Measurements from ENCODE around the gene ATF1. TPM values are rescaled to one million over a fixed set of nuclear protein-coding genes. Genes with fewer than 3 reads are reported as not detected.

Gene ATF1
- 41.0 and 47.0 TPM in 2 replicates for total RNA-seq

GRCh38 chr12:50763639-50764285 lies at the start of gene ATF1:
TSS of gene ATF1 (plus strand) at chr12:50764101. CDS start at chr12:50780146, 16,045 bp downstream.
- intact Hi-C loops (cut with micrococcal nuclease): loop anchor here (1.0 to 10.0 kb wide), 7 partner anchors 215 to 1019 kb away; partner anchors contain the start of genes LARP4, POU6F1, TFCP2 and TMBIM6

- intact Hi-C loops (cut with micrococcal nuclease): no loop called here
Measured at GRCh38 chr12:50715174-50715573, 48.7 kb upstream of the ATF1 start.

GRCh38 chr12:50718760-50719159 lies 45.1 kb upstream of the ATF1 start:
- intact Hi-C loops (cut with micrococcal nuclease): no loop called here

GRCh38 chr12:50720085-50720484 lies 43.8 kb upstream of the ATF1 start:
- intact Hi-C loops (cut with micrococcal nuclease): no loop called here

GRCh38 chr12:50720501-50720900 lies 43.4 kb upstream of the ATF1 start:
- intact Hi-C loops (cut with micrococcal nuclease): no loop called here

GRCh38 chr12:50723865-50724264 lies 40.0 kb upstream of the ATF1 start:
- intact Hi-C loops (cut with micrococcal nuclease): no loop called here

- intact Hi-C loops (cut with micrococcal nuclease): no loop called here
Measured at GRCh38 chr12:50725011-50725942, 38.6 kb upstream of the ATF1 start.

- intact Hi-C loops (cut with micrococcal nuclease): no loop called here
Measured at GRCh38 chr12:50727466-50727865, 36.4 kb upstream of the ATF1 start.

GRCh38 chr12:50728417-50728816 lies 35.5 kb upstream of the ATF1 start:
- intact Hi-C loops (cut with micrococcal nuclease): no loop called here

GRCh38 chr12:50728841-50729240 lies 35.1 kb upstream of the ATF1 start:
- intact Hi-C loops (cut with micrococcal nuclease): no loop called here

GRCh38 chr12:50732591-50732990 lies 31.3 kb upstream of the ATF1 start:
- intact Hi-C loops (cut with micrococcal nuclease): no loop called here

GRCh38 chr12:50733706-50734105 lies 30.2 kb upstream of the ATF1 start:
- intact Hi-C loops (cut with micrococcal nuclease): loop anchor here (1.0 kb wide), 1 partner anchor 228 kb away; no protein-coding TSS in a partner anchor

GRCh38 chr12:50734409-50735263 lies 29.3 kb upstream of the ATF1 start:
- intact Hi-C loops (cut with micrococcal nuclease): loop anchor here (1.0 kb wide), 1 partner anchor 229 kb away; no protein-coding TSS in a partner anchor

- intact Hi-C loops (cut with micrococcal nuclease): no loop called here
Measured at GRCh38 chr12:50739611-50740010, 24.3 kb upstream of the ATF1 start.

- intact Hi-C loops (cut with micrococcal nuclease): no loop called here
Measured at GRCh38 chr12:50740307-50740706, 23.6 kb upstream of the ATF1 start.

GRCh38 chr12:50742776-50743175 lies 21.1 kb upstream of the ATF1 start:
- intact Hi-C loops (cut with micrococcal nuclease): no loop called here

- intact Hi-C loops (cut with micrococcal nuclease): no loop called here
Measured at GRCh38 chr12:50745861-50746260, 18.0 kb upstream of the ATF1 start.

- intact Hi-C loops (cut with micrococcal nuclease): no loop called here
Measured at GRCh38 chr12:50746431-50746830, 17.5 kb upstream of the ATF1 start.

GRCh38 chr12:50747817-50748216 lies 16.1 kb upstream of the ATF1 start:
- intact Hi-C loops (cut with micrococcal nuclease): no loop called here

GRCh38 chr12:50749459-50749882 lies 14.4 kb upstream of the ATF1 start:
- intact Hi-C loops (cut with micrococcal nuclease): no loop called here

- intact Hi-C loops (cut with micrococcal nuclease): no loop called here
Measured at GRCh38 chr12:50750366-50750765, 13.5 kb upstream of the ATF1 start.
